ENCODE measurements around the gene EEF1G. TPM values are rescaled to one million over a fixed set of nuclear protein-coding genes. Genes with fewer than 3 reads are reported as not detected.

The EEF1G gene
- polyA plus RNA-seq, 1 donor from 2014 or later = 1,555 TPM

DNA sequence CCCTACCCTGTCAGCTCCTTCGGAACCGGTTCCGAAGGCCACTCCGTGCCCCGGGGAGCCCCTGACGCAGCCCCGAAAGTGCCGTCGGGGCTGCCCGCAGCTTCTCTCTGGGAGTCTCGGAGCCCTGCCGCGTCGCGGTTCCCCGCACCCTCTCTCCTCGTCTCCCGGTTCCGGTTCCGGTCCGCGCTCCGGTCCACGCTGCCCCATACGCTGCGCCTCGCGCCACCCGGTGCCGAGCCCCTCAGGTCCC is 27.4 kb upstream of the EEF1G start:
- peak overlapping the region; percentile 77 for H2AFZ ChIP-seq (ENCODE audit: low read depth, low read length)
- TF ChIP-seq, protein P1, sequence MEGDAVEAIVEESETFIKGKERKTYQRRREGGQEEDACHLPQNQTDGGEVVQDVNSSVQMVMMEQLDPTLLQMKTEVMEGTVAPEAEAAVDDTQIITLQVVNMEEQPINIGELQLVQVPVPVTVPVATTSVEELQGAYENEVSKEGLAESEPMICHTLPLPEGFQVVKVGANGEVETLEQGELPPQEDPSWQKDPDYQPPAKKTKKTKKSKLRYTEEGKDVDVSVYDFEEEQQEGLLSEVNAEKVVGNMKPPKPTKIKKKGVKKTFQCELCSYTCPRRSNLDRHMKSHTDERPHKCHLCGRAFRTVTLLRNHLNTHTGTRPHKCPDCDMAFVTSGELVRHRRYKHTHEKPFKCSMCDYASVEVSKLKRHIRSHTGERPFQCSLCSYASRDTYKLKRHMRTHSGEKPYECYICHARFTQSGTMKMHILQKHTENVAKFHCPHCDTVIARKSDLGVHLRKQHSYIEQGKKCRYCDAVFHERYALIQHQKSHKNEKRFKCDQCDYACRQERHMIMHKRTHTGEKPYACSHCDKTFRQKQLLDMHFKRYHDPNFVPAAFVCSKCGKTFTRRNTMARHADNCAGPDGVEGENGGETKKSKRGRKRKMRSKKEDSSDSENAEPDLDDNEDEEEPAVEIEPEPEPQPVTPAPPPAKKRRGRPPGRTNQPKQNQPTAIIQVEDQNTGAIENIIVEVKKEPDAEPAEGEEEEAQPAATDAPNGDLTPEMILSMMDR (IDR thresholded peaks at IDR 0.05; ENCODE audit: poor library complexity, severe bottlenecking) = no peak
- no peak for TF ChIP-seq EZH2 (IDR thresholded peaks at IDR 0.05; ENCODE audit: borderline replicate concordance, insufficient read depth, low read length, poor library complexity, severe bottlenecking)
- no peak for TF ChIP-seq POLR2AphosphoS5 (IDR thresholded peaks at IDR 0.05)
- no peak for TF ChIP-seq RAD21 (conservative IDR thresholded peaks at IDR 0.05)
- no peak for TF ChIP-seq MXI1 (conservative IDR thresholded peaks at IDR 0.05; ENCODE audit: poor library complexity, severe bottlenecking)
- TF ChIP-seq, protein P2, sequence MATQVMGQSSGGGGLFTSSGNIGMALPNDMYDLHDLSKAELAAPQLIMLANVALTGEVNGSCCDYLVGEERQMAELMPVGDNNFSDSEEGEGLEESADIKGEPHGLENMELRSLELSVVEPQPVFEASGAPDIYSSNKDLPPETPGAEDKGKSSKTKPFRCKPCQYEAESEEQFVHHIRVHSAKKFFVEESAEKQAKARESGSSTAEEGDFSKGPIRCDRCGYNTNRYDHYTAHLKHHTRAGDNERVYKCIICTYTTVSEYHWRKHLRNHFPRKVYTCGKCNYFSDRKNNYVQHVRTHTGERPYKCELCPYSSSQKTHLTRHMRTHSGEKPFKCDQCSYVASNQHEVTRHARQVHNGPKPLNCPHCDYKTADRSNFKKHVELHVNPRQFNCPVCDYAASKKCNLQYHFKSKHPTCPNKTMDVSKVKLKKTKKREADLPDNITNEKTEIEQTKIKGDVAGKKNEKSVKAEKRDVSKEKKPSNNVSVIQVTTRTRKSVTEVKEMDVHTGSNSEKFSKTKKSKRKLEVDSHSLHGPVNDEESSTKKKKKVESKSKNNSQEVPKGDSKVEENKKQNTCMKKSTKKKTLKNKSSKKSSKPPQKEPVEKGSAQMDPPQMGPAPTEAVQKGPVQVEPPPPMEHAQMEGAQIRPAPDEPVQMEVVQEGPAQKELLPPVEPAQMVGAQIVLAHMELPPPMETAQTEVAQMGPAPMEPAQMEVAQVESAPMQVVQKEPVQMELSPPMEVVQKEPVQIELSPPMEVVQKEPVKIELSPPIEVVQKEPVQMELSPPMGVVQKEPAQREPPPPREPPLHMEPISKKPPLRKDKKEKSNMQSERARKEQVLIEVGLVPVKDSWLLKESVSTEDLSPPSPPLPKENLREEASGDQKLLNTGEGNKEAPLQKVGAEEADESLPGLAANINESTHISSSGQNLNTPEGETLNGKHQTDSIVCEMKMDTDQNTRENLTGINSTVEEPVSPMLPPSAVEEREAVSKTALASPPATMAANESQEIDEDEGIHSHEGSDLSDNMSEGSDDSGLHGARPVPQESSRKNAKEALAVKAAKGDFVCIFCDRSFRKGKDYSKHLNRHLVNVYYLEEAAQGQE (IDR thresholded peaks at IDR 0.05; ENCODE audit: borderline replicate concordance) = no peak
- TF ChIP-seq SMC3 (conservative IDR thresholded peaks at IDR 0.05; ENCODE audit: poor library complexity) = no peak
- no peak for TF ChIP-seq TAF1 (IDR thresholded peaks at IDR 0.05; ENCODE audit: low read depth)
- no peak for TF ChIP-seq EP300 (conservative IDR thresholded peaks at IDR 0.05; ENCODE audit: poor library complexity, severe bottlenecking)
- no peaks in the 10 kb centered on the region for H3F3A ChIP-seq (ENCODE audit: insufficient read depth, low read length, poor library complexity, severe bottlenecking)
- no peak overlapping the region for H3K4me2 ChIP-seq (ENCODE audit: low read length)
- peak overlapping the region; percentile 100 for H3K4me3 ChIP-seq (ENCODE audit: low read length)
- no peaks in the 10 kb centered on the region for H4K20me1 ChIP-seq (ENCODE audit: insufficient read depth)
- no peaks in the 10 kb centered on the region for H3K27me3 ChIP-seq (ENCODE audit: insufficient read depth, low read depth, low read length)
- H3K9me2 ChIP-seq (ENCODE audit: insufficient read depth, low read length) = no peaks in the 10 kb centered on the region
- H3K27ac ChIP-seq (ENCODE audit: low read length) = peak overlapping the region; percentile 87
- no peaks in the 10 kb centered on the region for H3K9me3 ChIP-seq (ENCODE audit: low read length)
- no peaks in the 10 kb centered on the region for H3K36me3 ChIP-seq (ENCODE audit: insufficient read depth, low read length)
- H3K79me2 ChIP-seq (replicated peaks; ENCODE audit: insufficient read depth, low read length) = peaks cover 35% of the 10 kb centered on the region
- peak overlapping the region; percentile 98 for H3K9ac ChIP-seq (ENCODE audit: low read length)

DNA sequence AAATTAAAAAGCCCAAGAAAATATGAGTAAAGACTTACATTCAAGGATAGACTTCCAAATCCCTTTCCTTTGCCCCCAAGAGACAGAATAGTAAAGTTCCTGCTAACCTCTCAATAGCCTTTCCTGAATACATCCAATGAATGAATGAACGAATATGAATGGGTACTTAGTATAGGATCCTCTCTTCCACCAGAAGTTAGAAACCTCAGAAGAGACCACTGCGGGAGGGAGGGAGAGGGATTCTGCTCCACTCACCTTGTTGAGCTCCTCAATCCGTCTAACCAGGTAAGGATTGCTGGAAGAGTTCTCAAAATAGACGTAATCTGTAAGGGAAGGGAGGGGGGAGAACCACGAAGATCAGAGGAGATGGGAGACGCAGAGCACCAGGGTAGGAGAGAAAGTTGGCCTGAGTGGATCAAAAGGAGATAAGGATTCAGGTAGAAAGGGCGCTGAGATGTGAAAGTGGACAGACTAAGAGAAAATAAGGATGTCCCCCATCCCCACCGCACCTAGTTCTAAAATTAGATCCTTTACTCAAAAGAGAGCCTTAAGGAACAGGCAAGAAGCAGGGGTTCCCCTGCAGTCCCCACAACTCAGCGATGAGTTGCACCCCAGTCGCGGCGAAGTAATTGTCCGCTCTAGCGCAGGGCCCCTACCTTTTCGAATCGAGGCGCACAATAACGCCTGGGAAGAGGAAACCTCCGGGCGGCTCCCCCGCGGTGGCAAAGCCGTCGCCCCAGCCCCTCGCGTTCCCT is 26.9 kb upstream of the EEF1G start:
- Histone ChIP-seq H4K20me1 (ENCODE audit: insufficient read depth) (no peaks in the 10 kb centered on the region), H3K27ac (ENCODE audit: low read length) (peak overlapping the region; percentile 87), H3F3A (ENCODE audit: insufficient read depth, low read length, poor library complexity, severe bottlenecking) (no peaks in the 10 kb centered on the region), H3K4me2 (ENCODE audit: low read length) (peak overlapping the region; percentile 87), H3K36me3 (ENCODE audit: insufficient read depth, low read length) (no peaks in the 10 kb centered on the region), H3K9me3 (ENCODE audit: low read length) (no peaks in the 10 kb centered on the region), H3K79me2 (replicated peaks; ENCODE audit: insufficient read depth, low read length) (peaks cover 35% of the 10 kb centered on the region), H3K4me3 (ENCODE audit: low read length) (peak overlapping the region; percentile 100), H3K27me3 (ENCODE audit: insufficient read depth, low read depth, low read length) (no peaks in the 10 kb centered on the region), H3K9me2 (ENCODE audit: insufficient read depth, low read length) (no peaks in the 10 kb centered on the region), H3K9ac (ENCODE audit: low read length) (peak overlapping the region; percentile 98), H2AFZ (ENCODE audit: low read depth, low read length) (peak overlapping the region; percentile 77)
- TF ChIP-seq POLR2AphosphoS5 (IDR thresholded peaks at IDR 0.05) (no peak), MXI1 (conservative IDR thresholded peaks at IDR 0.05; ENCODE audit: poor library complexity, severe bottlenecking) (no peak), EZH2 (IDR thresholded peaks at IDR 0.05; ENCODE audit: borderline replicate concordance, insufficient read depth, low read length, poor library complexity, severe bottlenecking) (no peak), TAF1 (IDR thresholded peaks at IDR 0.05; ENCODE audit: low read depth) (no peak), RAD21 (conservative IDR thresholded peaks at IDR 0.05) (no peak), EP300 (conservative IDR thresholded peaks at IDR 0.05; ENCODE audit: poor library complexity, severe bottlenecking) (no peak), SMC3 (conservative IDR thresholded peaks at IDR 0.05; ENCODE audit: poor library complexity) (no peak)
- TF ChIP-seq, protein P1 (IDR thresholded peaks at IDR 0.05; ENCODE audit: poor library complexity, severe bottlenecking) = no peak
- TF ChIP-seq, protein P2 (IDR thresholded peaks at IDR 0.05; ENCODE audit: borderline replicate concordance) = no peak

All from neural cell (in vitro differentiated cells).